MM.1S (cell line): ENCODE data around the gene RBM23.
"Not testable (repeated sequence)": the region's sequence is repeated elsewhere in the genome, so short reads cannot be mapped to it uniquely, and the experiment has no call there.

Experiments used
- DNase-seq: peaks from one replicate; pipeline ENCODE4 v3.0.0-alpha.2; 2015
- H2AFZ ChIP-seq: fragments of 300-600 bp; sonication (generic); 2 replicates; pipeline ENCODE4 v1.6.0; 2016; ENCODE audit warnings: antibody characterized with exemption, low read length
- H3F3A ChIP-seq: fragments of 300-600 bp; sonication (generic); 2 replicates; pipeline ENCODE4 v1.6.1; 2016; ENCODE audit warnings: mild to moderate bottlenecking, antibody characterized with exemption, low read length, moderate library complexity, mixed read lengths; ENCODE audit not compliant: insufficient read depth
- H3K27ac ChIP-seq: fragments of 300-600 bp; sonication (generic); 2 replicates; pipeline ENCODE4 v1.5.1; 2016; ENCODE audit warnings: mild to moderate bottlenecking, low read length
- H3K27me3 ChIP-seq: fragments of 300-600 bp; sonication (generic); replicated peaks from 2 replicates; pipeline ENCODE4 v1.6.0; 2016; ENCODE audit warnings: low read length; ENCODE audit not compliant: insufficient read depth
- H3K36me3 ChIP-seq: fragments of 300-600 bp; sonication (generic); replicated peaks from 2 replicates; pipeline ENCODE4 v1.6.1; 2016; ENCODE audit warnings: mild to moderate bottlenecking, low read length, mixed read lengths; ENCODE audit not compliant: insufficient read depth
- H3K4me1 ChIP-seq: fragments of 300-600 bp; sonication (generic); 2 replicates; pipeline ENCODE4 v1.6.1; 2016; ENCODE audit warnings: low read length, mixed read lengths
- H3K4me2 ChIP-seq: fragments of 300-600 bp; sonication (generic); 2 replicates; pipeline ENCODE4 v1.6.0; 2016; ENCODE audit warnings: low read depth, low read length
- H3K4me3 ChIP-seq: fragments of 300-600 bp; sonication (generic); 2 replicates; pipeline ENCODE4 v1.5.1; 2016; ENCODE audit warnings: low read length, mixed read lengths
- H3K79me2 ChIP-seq: fragments of 300-600 bp; sonication (generic); 2 replicates; pipeline ENCODE4 v1.6.1; 2016; ENCODE audit warnings: mixed run types, low read length, mixed read lengths
- H3K9ac ChIP-seq: fragments of 300-600 bp; sonication (generic); 2 replicates; pipeline ENCODE4 v1.6.1; 2016; ENCODE audit warnings: low read length, mixed read lengths
- H3K9me2 ChIP-seq: fragments of 300-600 bp; sonication (generic); replicated peaks from 2 replicates; pipeline ENCODE4 v1.6.1; 2016; ENCODE audit warnings: mild to moderate bottlenecking, low read length, mixed read lengths; ENCODE audit not compliant: insufficient read depth
- H3K9me3 ChIP-seq: fragments of 300-600 bp; sonication (generic); replicated peaks from 2 replicates; pipeline ENCODE4 v1.6.1; 2016; ENCODE audit warnings: mild to moderate bottlenecking, low read length, mixed read lengths; ENCODE audit not compliant: insufficient read depth
- H4K20me1 ChIP-seq: fragments of 300-600 bp; sonication (generic); 2 replicates; pipeline ENCODE4 v1.6.1; 2016; ENCODE audit warnings: mild to moderate bottlenecking, low read length, moderate library complexity, mixed read lengths; ENCODE audit not compliant: insufficient read depth
- EZH2 ChIP-seq: fragments of 300-600 bp; sonication (generic); optimal IDR thresholded peaks from 2 replicates; pipeline ENCODE3; 2017; ENCODE audit warnings: low read depth, mild to moderate bottlenecking, antibody characterized with exemption, low read length, mixed read lengths
- EZH2phosphoT487 ChIP-seq: fragments of 300-600 bp; sonication (generic); IDR thresholded peaks from 2 replicates; pipeline ENCODE4 v1.6.1; 2018; ENCODE audit warnings: antibody characterized with exemption, low read length
- TF ChIP-seq, protein P1 (sequence below): fragments of 300-600 bp; sonication (generic); IDR thresholded peaks from 2 replicates; pipeline ENCODE4 v1.5.1; 2016; ENCODE audit warnings: antibody characterized with exemption, low read length, mixed read lengths

The RBM23 gene

DNA sequence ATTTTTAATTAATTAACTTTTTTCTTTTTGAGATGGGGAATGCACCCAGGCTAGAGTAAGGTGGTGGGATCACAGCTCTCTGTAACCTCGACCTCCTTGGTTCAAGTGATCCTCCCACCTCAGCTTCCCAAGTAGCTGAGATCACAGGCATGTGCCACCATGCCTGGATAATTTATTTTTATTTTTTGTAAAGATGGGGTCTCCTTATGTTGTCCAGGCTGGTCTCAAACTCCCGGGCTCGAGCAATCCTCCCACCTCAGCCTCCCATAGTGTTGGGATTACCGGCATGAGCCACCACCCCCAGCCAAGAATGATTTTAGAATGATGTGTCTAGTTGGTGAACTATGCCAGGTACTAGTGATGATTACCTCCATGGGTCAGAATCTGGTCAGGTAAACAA is 54.0 kb downstream of the RBM23 start:
- Histone ChIP-seq H3K4me2 (no peak overlapping the region), H3K79me2 (no peaks in the 10 kb centered on the region), H3F3A (no peaks in the 10 kb centered on the region), H3K9ac (no peak overlapping the region), H3K4me3 (no peak overlapping the region), H3K9me2 (no peaks in the 10 kb centered on the region), H2AFZ (no peak overlapping the region), H3K36me3 (no peaks in the 10 kb centered on the region), H3K9me3 (no peaks in the 10 kb centered on the region), H3K27me3 (no peaks in the 10 kb centered on the region), H3K4me1 (no peaks in the 10 kb centered on the region), H3K27ac (no peak overlapping the region), H4K20me1 (no peaks in the 10 kb centered on the region)
- TF ChIP-seq EZH2phosphoT487 (no peak), EZH2 (no peak)
- DNase-seq = no peak

DNA sequence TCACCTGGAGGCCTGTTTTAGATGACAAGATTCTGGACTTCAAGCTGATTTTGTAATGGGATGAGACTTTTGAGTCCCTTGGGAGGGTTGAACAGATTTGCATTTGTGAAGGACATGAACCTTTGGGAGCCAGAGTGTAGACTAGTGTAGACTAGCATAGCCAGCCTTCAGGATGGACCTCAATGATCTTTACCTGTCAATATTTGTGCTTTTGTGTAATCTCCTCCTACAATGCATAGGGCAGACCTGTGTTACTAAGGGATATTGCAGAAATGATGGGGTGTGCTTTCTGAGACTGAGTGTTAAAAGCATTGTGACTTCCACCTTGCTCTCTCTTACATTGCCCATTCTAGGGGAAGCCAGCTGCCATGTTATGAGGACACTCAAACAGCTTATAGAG is 57.3 kb downstream of the RBM23 start:
- no peaks in the 10 kb centered on the region for H3K36me3 ChIP-seq
- no peaks in the 10 kb centered on the region for H3K79me2 ChIP-seq
- no peaks in the 10 kb centered on the region for H4K20me1 ChIP-seq
- H3K4me2 ChIP-seq = no peak overlapping the region
- H3K27ac ChIP-seq = no peak overlapping the region
- H2AFZ ChIP-seq = no peak overlapping the region
- H3K27me3 ChIP-seq = no peaks in the 10 kb centered on the region
- H3K9ac ChIP-seq = no peak overlapping the region
- no peaks in the 10 kb centered on the region for H3F3A ChIP-seq
- H3K9me3 ChIP-seq = no peaks in the 10 kb centered on the region
- no peaks in the 10 kb centered on the region for H3K9me2 ChIP-seq
- no peak overlapping the region for H3K4me3 ChIP-seq
- TF ChIP-seq EZH2 (no peak), EZH2phosphoT487 (no peak)
- TF ChIP-seq, protein P1, sequence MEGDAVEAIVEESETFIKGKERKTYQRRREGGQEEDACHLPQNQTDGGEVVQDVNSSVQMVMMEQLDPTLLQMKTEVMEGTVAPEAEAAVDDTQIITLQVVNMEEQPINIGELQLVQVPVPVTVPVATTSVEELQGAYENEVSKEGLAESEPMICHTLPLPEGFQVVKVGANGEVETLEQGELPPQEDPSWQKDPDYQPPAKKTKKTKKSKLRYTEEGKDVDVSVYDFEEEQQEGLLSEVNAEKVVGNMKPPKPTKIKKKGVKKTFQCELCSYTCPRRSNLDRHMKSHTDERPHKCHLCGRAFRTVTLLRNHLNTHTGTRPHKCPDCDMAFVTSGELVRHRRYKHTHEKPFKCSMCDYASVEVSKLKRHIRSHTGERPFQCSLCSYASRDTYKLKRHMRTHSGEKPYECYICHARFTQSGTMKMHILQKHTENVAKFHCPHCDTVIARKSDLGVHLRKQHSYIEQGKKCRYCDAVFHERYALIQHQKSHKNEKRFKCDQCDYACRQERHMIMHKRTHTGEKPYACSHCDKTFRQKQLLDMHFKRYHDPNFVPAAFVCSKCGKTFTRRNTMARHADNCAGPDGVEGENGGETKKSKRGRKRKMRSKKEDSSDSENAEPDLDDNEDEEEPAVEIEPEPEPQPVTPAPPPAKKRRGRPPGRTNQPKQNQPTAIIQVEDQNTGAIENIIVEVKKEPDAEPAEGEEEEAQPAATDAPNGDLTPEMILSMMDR = no peak
- no peaks in the 10 kb centered on the region for H3K4me1 ChIP-seq
- DNase-seq = no peak

DNA sequence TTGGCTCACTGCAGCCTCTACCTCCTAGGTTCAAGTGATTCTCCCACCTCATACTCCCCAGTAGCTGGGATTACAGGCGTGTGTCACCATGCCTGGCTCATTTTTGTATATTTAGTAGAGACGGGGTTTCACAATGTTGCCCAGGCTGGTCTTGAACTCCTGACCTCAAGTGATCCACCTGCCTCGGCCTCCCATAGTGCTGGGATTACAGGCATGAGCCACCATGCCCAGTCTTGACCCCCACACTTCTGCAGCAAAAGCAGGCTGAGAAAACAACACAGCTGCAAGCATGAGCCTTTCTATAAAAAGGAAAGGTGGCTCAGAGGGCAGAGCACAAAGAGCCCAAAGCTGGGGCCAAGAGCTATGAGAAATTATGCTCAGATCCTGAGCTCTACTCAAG is 58.6 kb downstream of the RBM23 start:
- H3K27me3 ChIP-seq, H3F3A ChIP-seq, H3K4me1 ChIP-seq, H3K36me3 ChIP-seq, H3K4me2 ChIP-seq, H3K4me3 ChIP-seq, H4K20me1 ChIP-seq, H3K27ac ChIP-seq, H3K9me2 ChIP-seq, DNase-seq, H3K9me3 ChIP-seq, H2AFZ ChIP-seq, H3K79me2 ChIP-seq, H3K9ac ChIP-seq: not testable (repeated sequence)

DNA sequence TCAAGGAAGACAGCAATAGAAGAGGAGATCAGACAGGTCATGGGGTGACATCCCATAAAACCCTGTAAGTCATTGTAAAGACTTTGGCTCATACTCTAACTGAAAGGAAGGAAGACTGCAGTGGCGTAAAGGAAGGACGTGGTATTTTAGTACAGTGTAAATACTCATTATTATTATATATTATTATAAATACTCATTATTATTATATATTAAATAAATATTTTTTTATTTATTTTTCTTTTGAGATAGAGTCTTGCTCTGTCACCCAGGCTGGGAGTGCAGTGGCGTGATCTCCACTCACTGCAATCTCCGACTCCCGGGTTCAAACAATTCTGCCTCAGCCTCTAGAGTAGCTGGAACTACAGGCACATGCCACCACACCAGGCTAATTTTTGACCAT is 62.5 kb downstream of the RBM23 start:
- H3K27ac ChIP-seq = no peak overlapping the region
- H3F3A ChIP-seq = no peaks in the 10 kb centered on the region
- no peaks in the 10 kb centered on the region for H3K9me3 ChIP-seq
- H3K36me3 ChIP-seq = no peaks in the 10 kb centered on the region
- no peak overlapping the region for H3K4me2 ChIP-seq
- no peak overlapping the region for H2AFZ ChIP-seq
- no peaks in the 10 kb centered on the region for H3K27me3 ChIP-seq
- DNase-seq = no peak
- H3K9me2 ChIP-seq = no peaks in the 10 kb centered on the region
- H3K4me1 ChIP-seq = peaks cover 3% of the 10 kb centered on the region; the same call in 1 of the 2 replicates
- no peaks in the 10 kb centered on the region for H4K20me1 ChIP-seq
- no peak overlapping the region for H3K4me3 ChIP-seq
- no peaks in the 10 kb centered on the region for H3K79me2 ChIP-seq
- no peak overlapping the region for H3K9ac ChIP-seq
- TF ChIP-seq, protein P1 = no peak
- TF ChIP-seq EZH2 (no peak), EZH2phosphoT487 (no peak)
